Hindlimb muscle (tissue), 1 donor: ENCODE data around the gene TMEM120B. TPM values are rescaled to one million over a fixed set of nuclear protein-coding genes. Genes with fewer than 3 reads are reported as not detected.
A peak's percentile ranks its signal among the peaks of the same experiment; 100 is the strongest.

Experiments used
- DNase-seq: peaks from one replicate; pipeline ENCODE4 v3.0.0-alpha.2; 2013
- polyA plus RNA-seq: library from polyadenylated mRNA; unstranded; fragments of 120-200 nt; gene quantifications from one replicate; pipeline ENCODE4 v1.2.1, GENCODE V29; 2013; ENCODE audit not compliant: insufficient read length

TMEM120B gene
- polyA plus RNA-seq, 1 donor: 30.4 TPM

DNA sequence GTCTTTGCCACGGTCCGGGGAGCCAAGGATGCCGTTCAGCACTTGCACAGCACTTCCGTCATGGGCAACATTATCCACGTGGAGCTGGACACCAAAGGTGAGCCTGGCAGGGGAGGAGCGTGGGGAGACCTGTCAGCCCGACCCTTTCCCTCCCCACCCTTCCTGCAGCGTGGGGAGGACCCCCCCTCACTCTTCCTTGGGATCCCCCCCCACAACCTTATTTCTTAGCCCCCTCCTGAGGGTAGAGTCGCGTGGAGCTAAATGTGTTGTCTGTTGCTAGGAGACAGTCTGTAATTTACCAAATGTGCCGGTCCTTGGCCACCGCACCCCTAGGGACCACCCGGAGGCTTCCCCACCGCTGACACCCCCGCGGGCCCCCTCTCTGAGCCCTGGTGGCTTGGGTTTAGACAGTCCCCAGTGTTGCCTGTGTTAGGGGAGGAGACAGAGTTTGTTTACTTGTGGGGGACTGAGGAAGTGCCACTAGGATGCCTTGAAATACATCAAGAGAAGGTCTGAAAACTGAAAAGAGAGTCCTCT, 93.5 kb downstream of the TMEM120B start:
- no peak for DNase-seq

DNA sequence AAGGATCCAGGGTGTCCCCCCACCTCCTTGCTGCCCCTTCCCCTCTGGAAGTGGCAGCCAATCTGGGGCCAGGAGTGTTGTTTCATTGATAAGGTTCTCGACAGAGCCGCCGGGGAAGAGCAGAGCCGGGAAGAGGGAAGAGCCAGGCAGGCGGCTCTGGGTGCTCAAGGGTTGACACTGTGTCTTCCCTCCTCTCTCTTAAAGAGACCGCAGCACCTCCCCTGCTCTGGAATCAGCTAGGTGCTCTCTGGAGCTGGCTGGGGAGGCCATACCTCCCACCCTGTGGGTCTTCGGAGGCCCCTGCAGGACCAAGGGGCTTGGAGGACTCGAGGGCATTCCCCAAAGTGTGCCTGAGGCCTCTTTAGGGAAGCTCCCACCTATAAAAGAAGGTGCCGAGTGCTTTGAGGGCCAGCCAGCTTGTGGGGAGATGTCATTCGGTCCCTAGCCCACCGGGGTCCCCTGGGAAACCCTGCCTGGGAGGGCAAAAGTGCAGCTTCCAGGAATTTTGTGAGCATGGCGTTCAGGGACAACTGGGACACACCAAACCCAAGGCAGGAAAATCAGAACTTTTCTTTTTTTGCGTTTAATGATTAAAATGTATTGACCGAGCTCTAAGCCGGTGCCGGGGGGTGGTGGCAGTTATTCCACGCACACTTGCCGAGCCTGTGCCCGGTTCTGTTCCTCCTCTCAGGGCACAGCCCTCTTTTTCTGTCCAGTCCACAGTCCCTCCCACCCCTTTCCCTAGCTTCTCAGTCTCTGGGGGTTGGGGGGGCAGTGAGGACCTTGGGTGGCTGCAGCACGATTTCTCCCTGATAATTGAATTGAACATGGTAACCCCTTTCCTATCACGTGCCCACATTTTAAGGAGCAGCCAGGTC, 94.2 kb downstream of the TMEM120B start:
- DNase-seq: no peak

DNA sequence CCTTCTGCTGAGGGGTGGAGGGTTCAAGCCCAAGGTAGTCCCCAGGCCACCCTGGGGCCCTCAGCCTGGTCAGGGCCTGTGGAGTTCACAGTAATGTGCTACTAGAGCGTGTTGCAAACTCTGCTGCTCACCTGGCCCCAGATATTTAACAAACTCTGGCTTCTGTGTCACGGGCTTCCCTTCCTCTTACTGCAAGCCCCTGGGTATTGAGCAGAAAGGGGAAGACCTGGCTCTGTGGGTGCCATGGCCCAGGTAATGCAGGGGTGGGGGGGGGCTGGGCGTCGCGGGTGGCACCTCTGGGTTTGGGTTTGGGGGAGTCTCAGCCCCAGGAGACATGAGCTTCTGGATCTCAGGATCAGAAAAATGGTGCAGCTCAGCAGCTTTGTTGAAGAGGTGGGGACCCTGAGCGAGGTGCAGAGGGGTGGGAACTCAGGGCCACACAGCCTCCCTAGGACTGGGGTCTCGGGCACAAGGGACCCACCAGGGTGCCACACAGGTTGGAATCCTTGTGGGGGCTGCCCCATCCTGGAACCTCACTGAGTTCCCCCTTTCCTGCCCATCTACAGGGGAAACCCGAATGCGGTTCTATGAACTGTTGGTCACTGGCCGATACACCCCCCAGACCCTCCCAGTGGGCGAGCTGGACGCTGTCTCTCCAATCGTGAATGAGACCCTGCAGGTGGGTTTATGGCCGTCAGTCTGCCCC, 95.2 kb downstream of the TMEM120B start:
- no peak for DNase-seq

DNA sequence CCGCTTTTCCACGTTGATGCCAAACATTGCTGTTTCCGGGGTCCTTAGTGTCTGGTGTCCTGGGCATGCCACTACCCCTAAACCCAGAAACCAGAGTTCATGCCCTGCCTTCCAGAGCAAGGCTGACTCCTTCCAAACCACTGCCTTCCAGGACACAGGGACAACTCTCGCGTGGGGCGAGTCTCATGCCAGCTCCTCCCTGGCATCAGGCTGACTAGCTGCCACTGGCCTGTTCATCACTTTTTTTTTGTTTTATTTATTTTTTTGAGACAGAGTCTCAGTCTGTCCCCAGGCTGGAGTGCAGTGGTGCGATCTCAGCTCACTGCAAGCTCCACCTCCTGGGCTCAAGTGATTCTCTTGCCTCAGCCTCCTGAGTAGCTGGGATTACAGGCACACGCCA, 96.1 kb downstream of the TMEM120B start:
- DNase-seq: no peak

- DNase-seq: no peak
These were observed 97.2 kb downstream of the TMEM120B start for GRCh38 chr12:121809712-121810116.

DNA sequence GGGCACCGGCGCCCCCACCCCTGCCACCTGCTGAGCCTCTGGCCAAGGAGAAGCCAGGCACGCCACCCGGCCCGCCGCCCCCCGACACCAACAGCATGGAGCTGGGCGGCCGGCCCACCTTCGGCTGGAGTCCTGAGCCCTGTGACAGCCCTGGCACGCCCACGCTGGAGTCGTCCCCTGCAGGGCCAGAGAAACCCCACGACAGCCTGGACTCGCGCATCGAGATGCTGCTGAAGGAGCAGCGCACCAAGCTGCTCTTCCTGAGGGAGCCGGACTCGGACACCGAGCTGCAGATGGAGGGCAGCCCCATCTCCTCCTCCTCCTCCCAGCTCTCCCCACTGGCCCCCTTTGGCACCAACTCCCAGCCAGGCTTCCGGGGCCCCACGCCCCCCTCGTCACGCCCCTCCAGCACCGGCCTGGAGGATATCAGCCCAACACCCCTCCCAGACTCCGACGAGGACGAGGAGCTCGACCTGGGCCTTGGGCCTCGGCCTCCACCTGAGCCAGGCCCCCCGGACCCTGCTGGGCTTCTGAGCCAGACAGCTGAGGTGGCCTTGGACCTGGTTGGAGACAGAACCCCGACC, 97.8 kb downstream of the TMEM120B start:
- DNase-seq: no peak

DNA sequence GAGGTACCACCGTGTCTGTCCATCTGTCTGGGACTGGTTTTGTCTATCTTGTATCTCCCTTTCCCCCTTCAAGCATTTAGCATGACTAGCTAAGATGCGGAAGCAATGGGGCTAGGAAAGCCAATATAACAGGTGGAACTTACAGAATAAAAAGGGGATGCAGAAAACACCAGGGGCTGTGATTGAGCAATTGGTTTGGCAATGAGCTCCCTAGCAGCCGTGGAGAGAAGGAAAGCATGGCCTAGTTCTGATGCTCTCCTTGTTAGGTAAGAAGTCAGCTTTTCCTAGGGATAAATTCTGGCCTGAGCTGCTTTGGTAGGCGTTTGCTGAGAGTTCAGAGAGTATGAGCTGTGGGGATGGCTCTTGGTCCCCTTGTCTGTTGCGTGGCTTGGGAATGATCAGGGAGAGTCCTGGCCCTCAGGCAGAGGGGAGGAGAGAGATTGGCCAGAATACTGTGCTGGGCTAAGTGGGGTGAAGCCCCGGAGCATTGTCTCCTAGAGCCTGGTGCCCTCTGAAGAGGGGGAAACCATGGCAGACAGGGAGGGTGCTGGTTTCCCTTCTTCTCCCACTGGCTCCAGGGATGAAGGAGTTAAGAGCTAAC, 98.4 kb downstream of the TMEM120B start:
- no peak for DNase-seq

- peak; percentile 83 for DNase-seq
These were observed 99.1 kb downstream of the TMEM120B start for GRCh38 chr12:121811434-121812319.

DNA sequence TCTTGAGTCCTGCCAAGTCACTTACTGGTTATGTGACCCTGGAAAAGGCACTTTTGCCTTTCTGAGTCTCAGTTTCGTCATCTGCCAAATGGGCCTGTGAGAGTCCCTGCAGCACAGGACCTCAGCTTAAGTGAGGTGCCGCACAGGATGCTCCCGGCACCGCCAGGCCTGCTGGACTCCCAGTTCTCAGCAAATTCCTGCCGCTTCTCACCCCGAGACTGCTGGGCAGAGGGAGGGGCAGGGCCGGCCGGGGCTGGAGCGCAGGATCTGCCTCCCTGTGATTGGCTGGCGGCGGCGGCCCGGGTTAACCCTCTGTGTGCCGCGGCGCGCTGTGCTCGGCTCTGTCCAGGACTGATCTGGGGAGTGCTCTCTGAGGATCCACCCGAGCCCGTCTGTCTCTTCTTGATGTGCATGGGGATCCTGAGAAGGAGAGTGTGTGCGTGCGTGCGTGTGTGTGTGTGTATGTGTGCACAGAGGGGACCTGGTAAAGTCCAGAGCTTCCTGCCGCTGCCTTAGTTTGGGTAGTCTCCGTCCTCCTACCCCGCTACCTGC, 99.8 kb downstream of the TMEM120B start:
- DNase-seq: peak; percentile 56

DNA sequence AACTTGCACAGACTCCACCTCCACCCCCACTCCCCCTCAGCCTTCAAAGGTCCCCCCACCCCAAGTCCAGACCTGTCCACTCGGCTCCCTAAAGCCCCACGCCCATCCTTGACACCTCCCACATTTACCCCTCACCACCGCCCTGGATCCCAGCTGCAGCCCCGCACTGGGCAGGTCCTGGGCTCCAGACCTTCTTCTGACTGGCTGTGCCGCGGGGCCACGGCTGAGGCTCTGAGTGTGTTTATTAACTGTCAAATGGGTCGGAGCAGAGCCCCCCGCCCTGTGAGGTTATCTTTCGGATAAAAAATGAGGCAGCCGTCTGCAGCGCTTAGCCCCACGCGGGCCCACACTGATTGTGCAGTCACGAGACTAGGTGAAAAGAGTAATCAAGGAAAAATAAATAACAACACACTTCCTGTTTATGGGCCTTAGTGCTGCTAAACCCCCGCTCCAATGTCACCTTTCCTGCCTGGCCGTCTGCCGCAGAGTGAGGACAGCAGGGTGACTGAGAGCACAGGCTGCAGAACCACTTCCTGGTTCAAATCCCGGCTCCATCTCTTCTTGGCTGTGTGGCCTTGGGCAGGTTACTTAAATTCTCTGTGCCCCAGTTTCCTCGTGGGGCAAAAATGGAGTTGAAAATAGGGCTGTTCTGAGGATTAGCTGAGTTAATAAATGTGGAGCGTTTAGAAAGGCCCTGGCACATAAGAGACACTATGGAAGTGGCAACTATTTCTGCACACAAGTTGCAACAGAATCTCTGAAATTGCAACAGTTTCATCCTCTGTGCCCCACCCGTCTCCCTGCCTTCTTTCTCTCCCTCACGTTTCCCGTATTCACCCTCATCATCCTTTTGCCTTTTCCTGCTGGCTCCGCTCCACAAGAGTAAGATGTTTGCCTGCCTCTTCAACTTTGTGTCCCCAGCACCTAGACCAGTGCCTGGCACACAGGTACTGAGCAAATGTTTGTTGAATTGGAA, 100.7 kb downstream of the TMEM120B start:
- no peak for DNase-seq

DNA sequence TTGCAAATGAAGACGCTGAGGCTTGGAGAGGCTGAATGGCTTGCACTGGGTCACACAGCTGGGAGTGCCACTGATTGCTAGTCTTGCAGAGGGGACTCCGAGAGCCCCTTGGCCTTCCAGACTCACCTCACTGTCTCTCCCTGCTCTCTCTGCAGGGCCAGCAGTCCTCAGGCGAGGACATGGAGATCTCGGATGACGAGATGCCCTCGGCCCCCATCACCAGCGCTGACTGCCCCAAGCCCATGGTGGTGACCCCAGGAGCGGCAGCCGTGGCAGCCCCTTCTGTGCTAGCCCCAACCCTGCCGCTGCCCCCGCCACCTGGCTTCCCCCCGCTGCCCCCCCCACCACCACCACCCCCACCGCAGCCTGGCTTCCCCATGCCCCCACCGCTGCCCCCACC, 101.4 kb downstream of the TMEM120B start:
- DNase-seq: no peak

DNA sequence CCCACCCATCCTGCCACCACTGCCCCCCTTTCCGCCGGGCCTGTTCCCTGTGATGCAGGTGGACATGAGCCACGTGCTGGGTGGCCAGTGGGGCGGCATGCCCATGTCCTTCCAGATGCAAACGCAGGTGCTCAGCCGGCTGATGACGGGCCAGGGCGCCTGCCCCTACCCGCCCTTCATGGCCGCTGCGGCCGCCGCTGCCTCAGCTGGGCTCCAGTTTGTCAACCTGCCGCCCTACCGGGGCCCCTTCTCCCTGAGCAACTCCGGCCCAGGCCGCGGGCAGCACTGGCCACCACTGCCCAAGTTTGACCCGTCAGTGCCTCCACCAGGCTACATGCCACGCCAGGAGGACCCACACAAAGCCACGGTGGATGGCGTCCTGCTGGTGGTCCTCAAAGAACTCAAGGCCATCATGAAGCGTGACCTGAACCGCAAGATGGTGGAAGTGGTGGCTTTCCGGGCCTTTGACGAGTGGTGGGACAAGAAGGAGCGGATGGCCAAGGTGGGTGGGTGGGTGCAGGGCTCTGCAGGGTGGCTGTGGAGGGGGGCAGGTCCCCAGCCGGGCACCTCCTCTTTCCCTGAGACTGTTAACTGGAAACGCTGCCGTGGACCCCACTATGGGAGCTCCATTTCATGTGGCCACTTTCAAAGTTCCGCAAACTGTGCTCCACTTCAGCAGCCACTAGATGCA, 102.0 kb downstream of the TMEM120B start:
- DNase-seq: no peak

GRCh38 chr12:121815263-121815662, 102.7 kb downstream of the TMEM120B start:
- no peak for DNase-seq

GRCh38 chr12:121816925-121817647, 104.5 kb downstream of the TMEM120B start:
- DNase-seq: no peak

DNA sequence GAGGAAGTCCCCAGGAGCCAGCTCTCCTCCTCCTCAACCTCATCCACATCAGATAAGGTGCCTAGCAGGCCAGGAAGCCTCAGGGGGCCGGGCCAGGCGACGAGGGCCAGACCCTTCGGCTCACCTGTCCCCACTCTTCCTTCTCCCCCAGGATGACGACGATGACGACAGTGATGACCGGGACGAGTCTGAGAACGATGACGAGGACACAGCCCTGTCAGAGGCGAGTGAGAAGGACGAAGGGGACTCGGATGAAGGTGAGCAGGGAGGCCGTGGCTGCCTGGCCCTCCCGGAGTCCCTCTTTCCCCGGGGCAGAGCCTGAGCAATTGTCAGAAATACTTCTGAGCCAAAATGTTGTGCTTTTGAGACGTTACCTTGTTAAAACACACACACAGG, 105.1 kb downstream of the TMEM120B start:
- DNase-seq: no peak

GRCh38 chr12:121819212-121819949, 106.8 kb downstream of the TMEM120B start:
- DNase-seq: no peak

GRCh38 chr12:121820056-121820455, 107.5 kb downstream of the TMEM120B start:
- no peak for DNase-seq
